HepG2 (cell line): ENCODE measurements around the gene COL9A3. TPM values are rescaled to one million over a fixed set of nuclear protein-coding genes. Genes with fewer than 3 reads are reported as not detected.

ENCODE experiments used
- DMAP1 ChIP-seq: IDR thresholded peaks from 2 replicates; pipeline ENCODE4 v1.6.1; 2016
- DPF2 ChIP-seq: sonication (generic); formaldehyde crosslinking; IDR thresholded peaks from 2 replicates; pipeline ENCODE4 v1.4.0; 2020; ENCODE audit warnings: mild to moderate bottlenecking, low read depth, missing genetic modification reagents, borderline replicate concordance
- FOXC1 ChIP-seq: sonication (generic); formaldehyde crosslinking; IDR thresholded peaks from 2 replicates; pipeline ENCODE4 v1.8.0; 2022; ENCODE audit warnings: mild to moderate bottlenecking, missing genetic modification reagents, borderline replicate concordance
- GTF2F1 ChIP-seq: fragments of 150-350 bp; IDR thresholded peaks from 2 replicates; pipeline ENCODE4 v1.6.1; 2014; ENCODE audit warnings: low read length
- HDAC1 ChIP-seq: sonication (generic); formaldehyde crosslinking; IDR thresholded peaks from 2 replicates; pipeline ENCODE4 v1.5.1; 2020; ENCODE audit warnings: mild to moderate bottlenecking, missing genetic modification reagents
- HNF4G ChIP-seq, 2 experiments: sonication (generic) in 1 of 2; formaldehyde crosslinking in 1 of 2; IDR thresholded peaks; 2 replicates each; pipeline versions ENCODE4 v1.4.0 to v1.6.1; 2011 to 2020; ENCODE audit warnings: borderline replicate concordance in 2 of 2, low read depth in 2 of 2, mild to moderate bottlenecking in 2 of 2, low read length in 1 of 2, missing genetic modification reagents in 1 of 2, moderate library complexity in 1 of 2
- HNRNPLL ChIP-seq: fragments of 200-400 bp; formaldehyde crosslinking; IDR thresholded peaks from 2 replicates; pipeline ENCODE4 v1.6.1; 2017; ENCODE audit warnings: mild to moderate bottlenecking, low read depth, low read length; ENCODE audit not compliant: poor library complexity, severe bottlenecking
- LCORL ChIP-seq, 2 experiments: fragments of 450-650 bp in 1 of 2; sonication (generic) in 1 of 2; formaldehyde crosslinking in 1 of 2; IDR thresholded peaks; 2 replicates each; pipeline versions ENCODE4 v1.5.0 to v1.6.1; 2017 to 2020; ENCODE audit warnings: antibody characterized with exemption in 1 of 2, missing genetic modification reagents in 1 of 2
- NPAS2 ChIP-seq: sonication (generic); formaldehyde crosslinking; IDR thresholded peaks from 2 replicates; pipeline ENCODE4 v1.8.0; 2022; ENCODE audit warnings: mild to moderate bottlenecking, missing genetic modification reagents, borderline replicate concordance
- PHF5A ChIP-seq: IDR thresholded peaks from one replicate; pipeline ENCODE4 v1.6.1; 2018; ENCODE audit warnings: low read depth, missing genetic modification reagents; ENCODE audit not compliant: unreplicated experiment
- PITX1 ChIP-seq: sonication (generic); formaldehyde crosslinking; IDR thresholded peaks from 2 replicates; pipeline ENCODE4 v1.5.1; 2020; ENCODE audit warnings: mild to moderate bottlenecking, missing genetic modification reagents
- ZBTB21 ChIP-seq: sonication (generic); formaldehyde crosslinking; IDR thresholded peaks from 2 replicates; pipeline ENCODE4 v1.4.0; 2020; ENCODE audit warnings: missing genetic modification reagents
- ZFYVE20 ChIP-seq: sonication (generic); formaldehyde crosslinking; IDR thresholded peaks from 2 replicates; pipeline ENCODE4 v1.8.0; 2023; ENCODE audit warnings: low read depth, mild to moderate bottlenecking, moderate library complexity, missing genetic modification reagents, borderline replicate concordance
- ZNF17 ChIP-seq: sonication (generic); formaldehyde crosslinking; IDR thresholded peaks from 2 replicates; pipeline ENCODE4 v1.5.0; 2020; ENCODE audit warnings: mild to moderate bottlenecking, missing genetic modification reagents
- ZNF501 ChIP-seq: sonication (generic); formaldehyde crosslinking; IDR thresholded peaks from 2 replicates; pipeline ENCODE4 v1.5.1; 2020; ENCODE audit warnings: mild to moderate bottlenecking, moderate library complexity, missing genetic modification reagents
- ZNF557 ChIP-seq: sonication (generic); formaldehyde crosslinking; IDR thresholded peaks from 2 replicates; pipeline ENCODE4 v1.4.0; 2020; ENCODE audit warnings: missing genetic modification reagents
- ZNF678 ChIP-seq: sonication (generic); formaldehyde crosslinking; IDR thresholded peaks from 2 replicates; pipeline ENCODE4 v1.4.0; 2020; ENCODE audit warnings: mild to moderate bottlenecking, missing genetic modification reagents
- polyA plus RNA-seq, 8 experiments: library from polyadenylated mRNA; depleted of rRNA in 3 of 8; stranded (reverse) in 7 of 8; unstranded in 1 of 8; fragments of >200 nt; fragmentation: Illumina TruSeq in 4 of 8; extraction: Trizol in 4 of 8; gene quantifications; 2 replicates each; pipeline versions ENCODE4 v1.2.1 to v1.2.3, GENCODE V29; 2011 to 2016; ENCODE audit warnings: low read depth in 4 of 8, missing spikeins in 1 of 8, mixed read lengths in 1 of 8; ENCODE audit not compliant: insufficient read depth in 1 of 8
- total RNA-seq, 5 experiments: library from RNA; depleted of rRNA; stranded (reverse); fragments of >200 nt; fragmentation: Illumina TruSeq; extraction: Trizol; gene quantifications; 2 replicates each; pipeline ENCODE4 v1.2.3, GENCODE V29; 2016; ENCODE audit warnings: low read depth in 1 of 5
- TF ChIP-seq, protein P1 (sequence below): sonication (generic); formaldehyde crosslinking; IDR thresholded peaks from 2 replicates; pipeline ENCODE4 v1.4.0; 2020; ENCODE audit warnings: missing genetic modification reagents, borderline replicate concordance
- TF ChIP-seq, protein P2 (sequence below): IDR thresholded peaks from 2 replicates; pipeline ENCODE4 v1.6.1; 2016; ENCODE audit warnings: low read depth, missing genetic modification reagents, missing compliant biosample characterization

Gene COL9A3
- total and polyA plus RNA-seq, 2 of the 13 experiments (the other 11 are each of a cell fraction or from before 2014, with no cell fraction given) = 155 to 204 TPM

DNA sequence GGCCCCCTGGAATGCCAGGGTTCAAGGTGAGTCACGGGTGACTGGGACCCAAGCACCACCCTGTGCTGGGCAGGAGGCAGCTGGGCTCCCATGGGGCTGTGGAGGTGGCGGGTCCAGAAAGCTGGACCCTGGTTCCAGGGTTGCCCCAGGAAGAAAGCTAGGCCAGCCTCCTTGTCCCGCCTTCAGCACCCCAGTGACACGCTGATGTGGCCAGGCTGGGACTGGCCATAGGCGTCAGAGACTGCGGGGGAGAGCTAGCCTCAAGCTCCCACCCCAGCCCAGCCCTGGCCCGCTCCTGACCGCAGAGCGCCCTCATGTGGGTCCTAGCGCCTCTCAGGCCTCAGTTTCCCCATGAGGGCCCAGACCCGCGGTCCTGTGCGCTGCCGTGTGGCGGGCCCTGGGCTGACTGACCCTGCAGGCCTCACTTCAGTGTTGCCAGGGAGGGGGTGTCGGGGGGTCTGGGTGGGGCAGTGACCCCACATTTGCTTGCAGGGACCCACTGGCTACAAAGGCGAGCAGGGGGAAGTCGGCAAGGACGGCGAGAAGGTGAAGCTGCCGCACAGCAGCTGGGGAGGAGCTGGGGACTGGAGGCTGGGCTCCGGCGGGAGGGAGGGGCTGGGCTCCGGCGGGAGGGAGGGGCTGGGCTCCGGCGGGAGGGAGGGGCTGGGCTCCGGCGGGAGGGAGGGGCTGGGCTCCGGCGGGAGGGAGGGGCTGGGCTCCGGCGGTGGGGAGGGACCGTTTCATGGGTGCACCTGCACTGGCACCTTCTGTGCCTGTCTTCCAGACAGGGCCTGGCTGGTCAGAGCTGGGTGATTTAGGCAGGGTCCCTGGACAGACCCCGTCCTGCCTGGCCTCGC is 7.9 kb downstream of the COL9A3 start (continued):
- TF ChIP-seq, protein P1, sequence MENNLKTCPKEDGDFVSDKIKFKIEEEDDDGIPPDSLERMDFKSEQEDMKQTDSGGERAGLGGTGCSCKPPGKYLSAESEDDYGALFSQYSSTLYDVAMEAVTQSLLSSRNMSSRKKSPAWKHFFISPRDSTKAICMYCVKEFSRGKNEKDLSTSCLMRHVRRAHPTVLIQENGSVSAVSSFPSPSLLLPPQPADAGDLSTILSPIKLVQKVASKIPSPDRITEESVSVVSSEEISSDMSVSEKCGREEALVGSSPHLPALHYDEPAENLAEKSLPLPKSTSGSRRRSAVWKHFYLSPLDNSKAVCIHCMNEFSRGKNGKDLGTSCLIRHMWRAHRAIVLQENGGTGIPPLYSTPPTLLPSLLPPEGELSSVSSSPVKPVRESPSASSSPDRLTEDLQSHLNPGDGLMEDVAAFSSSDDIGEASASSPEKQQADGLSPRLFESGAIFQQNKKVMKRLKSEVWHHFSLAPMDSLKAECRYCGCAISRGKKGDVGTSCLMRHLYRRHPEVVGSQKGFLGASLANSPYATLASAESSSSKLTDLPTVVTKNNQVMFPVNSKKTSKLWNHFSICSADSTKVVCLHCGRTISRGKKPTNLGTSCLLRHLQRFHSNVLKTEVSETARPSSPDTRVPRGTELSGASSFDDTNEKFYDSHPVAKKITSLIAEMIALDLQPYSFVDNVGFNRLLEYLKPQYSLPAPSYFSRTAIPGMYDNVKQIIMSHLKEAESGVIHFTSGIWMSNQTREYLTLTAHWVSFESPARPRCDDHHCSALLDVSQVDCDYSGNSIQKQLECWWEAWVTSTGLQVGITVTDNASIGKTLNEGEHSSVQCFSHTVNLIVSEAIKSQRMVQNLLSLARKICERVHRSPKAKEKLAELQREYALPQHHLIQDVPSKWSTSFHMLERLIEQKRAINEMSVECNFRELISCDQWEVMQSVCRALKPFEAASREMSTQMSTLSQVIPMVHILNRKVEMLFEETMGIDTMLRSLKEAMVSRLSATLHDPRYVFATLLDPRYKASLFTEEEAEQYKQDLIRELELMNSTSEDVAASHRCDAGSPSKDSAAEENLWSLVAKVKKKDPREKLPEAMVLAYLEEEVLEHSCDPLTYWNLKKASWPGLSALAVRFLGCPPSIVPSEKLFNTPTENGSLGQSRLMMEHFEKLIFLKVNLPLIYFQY (CRISPR knock-in tag) = no peak
- TF ChIP-seq PITX1 (CRISPR knock-in tag) (peak; percentile 78), ZNF678 (CRISPR knock-in tag) (no peak), DPF2 (CRISPR knock-in tag) (peak; percentile 78), GTF2F1 (no peak), FOXC1 (peak; percentile 66; the same call in 1 of the 2 replicates), HDAC1 (CRISPR knock-in tag) (peak; percentile 34; the same call in 1 of the 2 replicates), LCORL (IDR thresholded peaks at IDR 0.05) (no peak), LCORL (CRISPR knock-in tag; IDR thresholded peaks at IDR 0.05) (peak; percentile 67; the same call in 1 of the 2 replicates), HNF4G (IDR thresholded peaks at IDR 0.05; ENCODE audit: borderline replicate concordance, low read depth, low read length) (peak; percentile 33; the same call in 1 of the 2 replicates), HNF4G (CRISPR knock-in tag; IDR thresholded peaks at IDR 0.05; ENCODE audit: borderline replicate concordance, low read depth) (0 out of 2 replicates have a peak, but pooled peaks have one; percentile 30), ZNF501 (CRISPR knock-in tag) (peak; percentile 9; the same call in 1 of the 2 replicates), PHF5A (CRISPR knock-in tag) (no peak), ZFYVE20 (CRISPR knock-in tag) (no peak), ZNF17 (no peak), HNRNPLL (peak; percentile 9), ZBTB21 (CRISPR knock-in tag) (0 out of 2 replicates have a peak, but pooled peaks have one; percentile 10), NPAS2 (CRISPR knock-in tag) (no peak), DMAP1 (CRISPR knock-in tag) (0 out of 2 replicates have a peak, but pooled peaks have one; percentile 38), ZNF557 (CRISPR knock-in tag) (no peak)
- TF ChIP-seq, protein P2, sequence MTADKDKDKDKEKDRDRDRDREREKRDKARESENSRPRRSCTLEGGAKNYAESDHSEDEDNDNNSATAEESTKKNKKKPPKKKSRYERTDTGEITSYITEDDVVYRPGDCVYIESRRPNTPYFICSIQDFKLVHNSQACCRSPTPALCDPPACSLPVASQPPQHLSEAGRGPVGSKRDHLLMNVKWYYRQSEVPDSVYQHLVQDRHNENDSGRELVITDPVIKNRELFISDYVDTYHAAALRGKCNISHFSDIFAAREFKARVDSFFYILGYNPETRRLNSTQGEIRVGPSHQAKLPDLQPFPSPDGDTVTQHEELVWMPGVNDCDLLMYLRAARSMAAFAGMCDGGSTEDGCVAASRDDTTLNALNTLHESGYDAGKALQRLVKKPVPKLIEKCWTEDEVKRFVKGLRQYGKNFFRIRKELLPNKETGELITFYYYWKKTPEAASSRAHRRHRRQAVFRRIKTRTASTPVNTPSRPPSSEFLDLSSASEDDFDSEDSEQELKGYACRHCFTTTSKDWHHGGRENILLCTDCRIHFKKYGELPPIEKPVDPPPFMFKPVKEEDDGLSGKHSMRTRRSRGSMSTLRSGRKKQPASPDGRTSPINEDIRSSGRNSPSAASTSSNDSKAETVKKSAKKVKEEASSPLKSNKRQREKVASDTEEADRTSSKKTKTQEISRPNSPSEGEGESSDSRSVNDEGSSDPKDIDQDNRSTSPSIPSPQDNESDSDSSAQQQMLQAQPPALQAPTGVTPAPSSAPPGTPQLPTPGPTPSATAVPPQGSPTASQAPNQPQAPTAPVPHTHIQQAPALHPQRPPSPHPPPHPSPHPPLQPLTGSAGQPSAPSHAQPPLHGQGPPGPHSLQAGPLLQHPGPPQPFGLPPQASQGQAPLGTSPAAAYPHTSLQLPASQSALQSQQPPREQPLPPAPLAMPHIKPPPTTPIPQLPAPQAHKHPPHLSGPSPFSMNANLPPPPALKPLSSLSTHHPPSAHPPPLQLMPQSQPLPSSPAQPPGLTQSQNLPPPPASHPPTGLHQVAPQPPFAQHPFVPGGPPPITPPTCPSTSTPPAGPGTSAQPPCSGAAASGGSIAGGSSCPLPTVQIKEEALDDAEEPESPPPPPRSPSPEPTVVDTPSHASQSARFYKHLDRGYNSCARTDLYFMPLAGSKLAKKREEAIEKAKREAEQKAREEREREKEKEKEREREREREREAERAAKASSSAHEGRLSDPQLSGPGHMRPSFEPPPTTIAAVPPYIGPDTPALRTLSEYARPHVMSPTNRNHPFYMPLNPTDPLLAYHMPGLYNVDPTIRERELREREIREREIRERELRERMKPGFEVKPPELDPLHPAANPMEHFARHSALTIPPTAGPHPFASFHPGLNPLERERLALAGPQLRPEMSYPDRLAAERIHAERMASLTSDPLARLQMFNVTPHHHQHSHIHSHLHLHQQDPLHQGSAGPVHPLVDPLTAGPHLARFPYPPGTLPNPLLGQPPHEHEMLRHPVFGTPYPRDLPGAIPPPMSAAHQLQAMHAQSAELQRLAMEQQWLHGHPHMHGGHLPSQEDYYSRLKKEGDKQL = no peak
